Measurements from ENCODE around the gene SLC23A3.
"Not testable (repeated sequence)": the region's sequence is repeated elsewhere in the genome, so short reads cannot be mapped to it uniquely, and the experiment has no call there.

The SLC23A3 gene

GRCh38 chr2:219205165-219205538, 35.3 kb upstream of the SLC23A3 start:
- no peak for DNase-seq (ENCODE audit: low read depth)

GRCh38 chr2:219204425-219205164, 34.8 kb upstream of the SLC23A3 start:
- no peak for DNase-seq (ENCODE audit: low read depth)

GRCh38 chr2:219201331-219201730, 31.5 kb upstream of the SLC23A3 start:
- DNase-seq (ENCODE audit: low read depth), result not testable (repeated sequence)

GRCh38 chr2:219200502-219201326, 30.9 kb upstream of the SLC23A3 start:
- DNase-seq (ENCODE audit: low read depth), result not testable (repeated sequence)

- DNase-seq (ENCODE audit: low read depth), result no peak
Measured at GRCh38 chr2:219199470-219200211, 29.8 kb upstream of the SLC23A3 start.

- DNase-seq (ENCODE audit: low read depth), result no peak
Measured at GRCh38 chr2:219198974-219199373, 29.1 kb upstream of the SLC23A3 start.

GRCh38 chr2:219197388-219197787, 27.6 kb upstream of the SLC23A3 start:
- no peak for DNase-seq (ENCODE audit: low read depth)

- DNase-seq (ENCODE audit: low read depth), result no peak
Measured at GRCh38 chr2:219186754-219187456, 17.1 kb upstream of the SLC23A3 start.

- no peak for DNase-seq (ENCODE audit: low read depth)
Measured at GRCh38 chr2:219184121-219184520, 14.3 kb upstream of the SLC23A3 start.

- no peak for DNase-seq (ENCODE audit: low read depth)
Measured at GRCh38 chr2:219183151-219183772, 13.4 kb upstream of the SLC23A3 start.

- no peak for DNase-seq (ENCODE audit: low read depth)
Measured at GRCh38 chr2:219182331-219183150, 12.7 kb upstream of the SLC23A3 start.

- no peak for DNase-seq (ENCODE audit: low read depth)
Measured at GRCh38 chr2:219181531-219181930, 11.7 kb upstream of the SLC23A3 start.

- no peak for DNase-seq (ENCODE audit: low read depth)
Measured at GRCh38 chr2:219180961-219181360, 11.1 kb upstream of the SLC23A3 start.

GRCh38 chr2:219179601-219180465, 10.0 kb upstream of the SLC23A3 start:
- no peak for DNase-seq (ENCODE audit: low read depth)

- peak; percentile 26 for DNase-seq (ENCODE audit: low read depth)
Measured at GRCh38 chr2:219178377-219179175, 8.7 kb upstream of the SLC23A3 start.

GRCh38 chr2:219177552-219178376, 7.9 kb upstream of the SLC23A3 start, which contains the start of gene RETREG2:
Gene RETREG2 (plus strand): TSS chr2:219178275. CDS start chr2:219178353, 78 bp downstream.
- DNase-seq (ENCODE audit: low read depth), result peak; percentile 70

- DNase-seq (ENCODE audit: low read depth), result peak; percentile 82
Measured at GRCh38 chr2:219176818-219177551, 7.2 kb upstream of the SLC23A3 start, which contains the start of gene CNPPD1. Gene CNPPD1 (minus strand): TSS chr2:219176925. CDS start chr2:219176828, 97 bp downstream.
